Activated T-helper 17 cell treated with anti-CD3 and anti-CD28 coated beads, Interleukin-2, amount 50 U/mL, for 72 hours (primary cell): ENCODE results near the gene ZNF366. TPM values are rescaled to one million over a fixed set of nuclear protein-coding genes. Genes with fewer than 3 reads are reported as not detected.
"Not testable (repeated sequence)": the region's sequence is repeated elsewhere in the genome, so short reads cannot be mapped to it uniquely, and the experiment has no call there.

Experiments used
- ATAC-seq: fragments of 150-1000 bp; cut with Tn5 transposase; replicated peaks from 2 replicates; pipeline ENCODE4 v1.10.0; 2021; ENCODE audit warnings: mild to moderate bottlenecking, moderate library complexity
- H3K27ac Mint-ChIP-seq: one replicate; pipeline ENCODE4 v1.8.0; 2022; ENCODE audit warnings: mixed read lengths
- H3K27me3 Mint-ChIP-seq: one replicate; pipeline ENCODE4 v1.8.0; 2022; ENCODE audit warnings: mixed read lengths
- H3K36me3 Mint-ChIP-seq: one replicate; pipeline ENCODE4 v1.8.0; 2022; ENCODE audit warnings: low read depth, mild to moderate bottlenecking, mixed read lengths
- H3K4me1 Mint-ChIP-seq: one replicate; pipeline ENCODE4 v1.8.0; 2022; ENCODE audit warnings: mixed read lengths
- H3K4me3 Mint-ChIP-seq: one replicate; pipeline ENCODE4 v1.8.0; 2022; ENCODE audit warnings: mild to moderate bottlenecking, mixed read lengths
- H3K9me3 Mint-ChIP-seq: one replicate; pipeline ENCODE4 v1.8.0; 2022; ENCODE audit warnings: mixed read lengths
- total RNA-seq, 2 donors: library from RNA; stranded (reverse); gene quantifications; one replicate each; pipeline ENCODE4 v1.2.3, GENCODE V29; 2022

ZNF366 gene
- total RNA-seq, 2 donors from 2014 or later = not detected

DNA sequence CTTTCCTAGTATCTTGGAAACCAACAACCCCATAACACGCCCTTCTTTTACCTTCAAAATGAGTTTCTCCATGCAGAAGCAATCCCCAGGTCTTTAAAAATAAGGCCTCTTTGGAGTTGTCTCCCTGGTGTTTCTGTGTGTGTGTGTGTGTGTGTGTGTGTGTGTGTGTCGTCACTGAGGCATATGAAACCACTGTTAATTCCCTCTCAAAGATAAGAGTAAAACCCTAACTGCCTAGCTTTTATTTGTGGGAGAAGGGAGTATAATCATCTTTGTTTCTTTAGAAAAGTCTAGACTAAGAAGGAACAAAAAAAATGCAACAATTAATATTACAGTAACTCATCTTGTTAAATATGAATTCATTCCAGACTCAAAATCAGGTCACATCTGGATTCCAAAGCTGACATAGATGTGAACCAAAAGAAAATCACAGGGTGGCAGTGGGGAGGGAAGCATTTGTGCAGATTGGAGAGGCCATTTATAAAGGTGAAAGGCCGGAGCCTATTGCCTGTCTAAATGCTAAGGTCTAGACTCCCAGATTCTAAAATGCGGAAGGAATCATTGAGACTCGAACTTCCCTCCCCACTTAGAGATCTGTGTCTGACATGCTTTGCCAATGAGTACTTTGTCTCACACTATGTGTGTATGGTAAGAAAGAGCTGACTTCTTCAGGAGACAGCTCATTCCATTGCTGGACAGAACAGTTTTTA lies 91.4 kb downstream of the ZNF366 start:
- no peaks in the 10 kb centered on the region for H3K9me3 Mint-ChIP-seq
- no peaks in the 10 kb centered on the region for H3K4me1 Mint-ChIP-seq
- peaks cover 3% of the 10 kb centered on the region for H3K27me3 Mint-ChIP-seq
- no peak for ATAC-seq
- no peak overlapping the region for H3K27ac Mint-ChIP-seq
- H3K4me3 Mint-ChIP-seq = no peak overlapping the region
- no peaks in the 10 kb centered on the region for H3K36me3 Mint-ChIP-seq

- H3K9me3 Mint-ChIP-seq = no peaks in the 10 kb centered on the region
- H3K36me3 Mint-ChIP-seq = no peaks in the 10 kb centered on the region
- peaks cover 5% of the 10 kb centered on the region for H3K27me3 Mint-ChIP-seq
- H3K4me1 Mint-ChIP-seq = no peaks in the 10 kb centered on the region
- H3K4me3 Mint-ChIP-seq = no peak overlapping the region
- ATAC-seq = no peak
- no peak overlapping the region for H3K27ac Mint-ChIP-seq
These were observed 94.7 kb downstream of the ZNF366 start for GRCh38 chr5:72412283-72413055.

DNA sequence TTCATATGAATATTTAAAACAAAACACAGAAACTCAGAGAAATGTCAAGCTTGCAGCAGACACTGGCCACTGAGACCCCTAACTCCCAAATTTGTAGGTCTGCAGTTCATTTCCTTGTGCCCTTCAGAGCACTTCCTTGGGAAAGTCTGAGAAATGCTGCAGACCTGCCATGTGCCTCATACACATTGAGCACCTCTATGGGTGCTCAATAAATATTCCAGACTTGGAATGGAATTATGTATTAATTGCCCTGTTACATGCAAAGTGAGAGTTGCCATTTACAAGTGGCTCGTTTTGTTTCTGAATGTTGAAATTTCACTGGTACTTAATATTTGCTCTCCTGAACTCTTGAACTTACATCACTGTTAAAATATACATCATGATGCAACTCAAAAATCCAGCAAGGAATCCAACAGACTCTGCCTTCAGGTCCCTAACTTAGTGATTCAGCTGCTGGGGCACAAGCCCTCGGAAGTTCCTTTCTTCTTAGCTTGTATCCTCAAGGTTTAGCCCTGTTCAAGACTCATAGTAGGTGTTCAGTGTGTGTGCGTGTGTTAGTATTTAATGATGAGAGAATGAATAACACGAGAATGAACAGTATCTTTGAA lies 96.4 kb downstream of the ZNF366 start:
- Mint-ChIP-seq H3K4me3 (no peak overlapping the region), H3K27me3 (peaks cover 5% of the 10 kb centered on the region), H3K27ac (no peak overlapping the region), H3K9me3 (no peaks in the 10 kb centered on the region), H3K36me3 (no peaks in the 10 kb centered on the region), H3K4me1 (no peaks in the 10 kb centered on the region)
- ATAC-seq = no peak

- Mint-ChIP-seq H3K27ac (no peak overlapping the region), H3K4me1 (no peaks in the 10 kb centered on the region), H3K4me3 (no peak overlapping the region), H3K27me3 (peaks cover 6% of the 10 kb centered on the region), H3K9me3 (no peaks in the 10 kb centered on the region), H3K36me3 (no peaks in the 10 kb centered on the region)
- ATAC-seq = no peak
These were observed 98.6 kb downstream of the ZNF366 start for GRCh38 chr5:72408603-72409002.

- peaks cover 6% of the 10 kb centered on the region for H3K27me3 Mint-ChIP-seq
- no peaks in the 10 kb centered on the region for H3K36me3 Mint-ChIP-seq
- H3K27ac Mint-ChIP-seq = no peak overlapping the region
- no peak overlapping the region for H3K4me3 Mint-ChIP-seq
- ATAC-seq = no peak
- no peaks in the 10 kb centered on the region for H3K4me1 Mint-ChIP-seq
- no peaks in the 10 kb centered on the region for H3K9me3 Mint-ChIP-seq
These were observed 99.1 kb downstream of the ZNF366 start for GRCh38 chr5:72408127-72408526.

DNA sequence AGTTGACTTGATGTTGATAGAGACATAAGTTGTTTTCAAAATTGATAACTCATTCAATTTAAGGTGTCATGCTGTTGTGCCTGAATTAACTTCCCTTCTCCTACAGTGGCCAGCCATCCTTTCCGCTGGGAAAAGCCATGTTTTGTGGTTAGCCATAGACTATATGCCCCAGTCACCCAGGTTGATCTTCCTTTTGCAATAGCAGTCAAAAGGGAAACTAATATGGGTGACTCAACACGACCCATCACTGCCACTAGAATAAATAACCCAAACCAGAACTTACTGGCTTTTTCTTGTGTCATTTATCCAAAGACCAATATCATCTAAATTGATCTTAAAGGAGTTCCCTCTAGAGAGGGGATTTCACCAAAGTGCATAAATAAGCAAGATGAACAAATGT lies 99.7 kb downstream of the ZNF366 start:
- ATAC-seq = no peak
- Mint-ChIP-seq H3K36me3 (no peaks in the 10 kb centered on the region), H3K27ac (no peak overlapping the region), H3K4me3 (no peak overlapping the region), H3K27me3 (peaks cover 6% of the 10 kb centered on the region), H3K9me3 (no peaks in the 10 kb centered on the region), H3K4me1 (no peaks in the 10 kb centered on the region)

DNA sequence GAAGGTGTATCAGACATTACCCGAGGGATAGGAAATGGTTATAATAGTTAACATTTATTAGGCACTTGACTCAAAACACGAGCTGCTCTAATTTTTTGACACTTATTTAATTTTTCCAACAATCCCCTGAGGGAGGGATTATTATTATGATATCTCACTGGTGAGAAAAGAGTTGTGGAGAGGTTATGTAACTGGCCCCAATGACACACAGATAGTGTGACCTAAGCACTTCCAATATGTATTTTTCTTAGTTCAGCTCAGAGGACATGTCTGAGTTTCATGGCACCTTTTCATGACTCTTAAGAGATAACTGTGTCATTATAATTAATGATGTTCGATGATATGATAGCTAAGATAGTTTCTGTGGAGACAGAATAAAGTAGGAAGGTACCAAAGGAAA lies 100.1 kb downstream of the ZNF366 start:
- no peak overlapping the region for H3K4me3 Mint-ChIP-seq
- H3K27ac Mint-ChIP-seq = no peak overlapping the region
- H3K4me1 Mint-ChIP-seq = no peaks in the 10 kb centered on the region
- ATAC-seq = no peak
- no peaks in the 10 kb centered on the region for H3K36me3 Mint-ChIP-seq
- peaks cover 8% of the 10 kb centered on the region for H3K27me3 Mint-ChIP-seq
- peaks cover 1% of the 10 kb centered on the region for H3K9me3 Mint-ChIP-seq

DNA sequence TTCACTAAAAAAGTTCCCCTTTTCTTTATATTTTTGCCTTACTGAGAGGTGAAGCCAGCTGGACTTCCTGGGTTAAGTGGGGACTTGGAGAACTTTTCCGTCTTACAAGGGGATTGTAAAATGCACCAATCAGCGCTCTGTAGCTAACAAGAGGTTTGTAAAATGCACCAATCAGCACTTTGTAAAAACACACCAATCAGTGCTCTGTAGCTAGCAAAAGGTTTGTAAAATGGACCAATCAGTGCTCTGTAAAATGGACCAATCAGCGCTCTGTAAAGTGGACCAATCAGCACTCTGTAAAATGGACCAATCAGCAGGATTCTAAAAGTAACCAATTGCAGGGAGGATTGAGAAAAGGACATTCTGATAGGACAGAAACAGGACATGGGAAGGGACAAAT lies 102.4 kb downstream of the ZNF366 start:
- not testable (repeated sequence) for ATAC-seq, H3K36me3 Mint-ChIP-seq, H3K4me3 Mint-ChIP-seq, H3K27ac Mint-ChIP-seq, H3K4me1 Mint-ChIP-seq, H3K9me3 Mint-ChIP-seq
- H3K27me3 Mint-ChIP-seq = peaks cover 15% of the 10 kb centered on the region

- peaks cover 16% of the 10 kb centered on the region for H3K27me3 Mint-ChIP-seq
- H3K4me3 Mint-ChIP-seq = no peak overlapping the region
- ATAC-seq = no peak
- H3K4me1 Mint-ChIP-seq = no peaks in the 10 kb centered on the region
- peaks cover 9% of the 10 kb centered on the region for H3K9me3 Mint-ChIP-seq
- H3K27ac Mint-ChIP-seq = no peak overlapping the region
- H3K36me3 Mint-ChIP-seq = no peaks in the 10 kb centered on the region
These were observed 104.1 kb downstream of the ZNF366 start for GRCh38 chr5:72402959-72403628.

DNA sequence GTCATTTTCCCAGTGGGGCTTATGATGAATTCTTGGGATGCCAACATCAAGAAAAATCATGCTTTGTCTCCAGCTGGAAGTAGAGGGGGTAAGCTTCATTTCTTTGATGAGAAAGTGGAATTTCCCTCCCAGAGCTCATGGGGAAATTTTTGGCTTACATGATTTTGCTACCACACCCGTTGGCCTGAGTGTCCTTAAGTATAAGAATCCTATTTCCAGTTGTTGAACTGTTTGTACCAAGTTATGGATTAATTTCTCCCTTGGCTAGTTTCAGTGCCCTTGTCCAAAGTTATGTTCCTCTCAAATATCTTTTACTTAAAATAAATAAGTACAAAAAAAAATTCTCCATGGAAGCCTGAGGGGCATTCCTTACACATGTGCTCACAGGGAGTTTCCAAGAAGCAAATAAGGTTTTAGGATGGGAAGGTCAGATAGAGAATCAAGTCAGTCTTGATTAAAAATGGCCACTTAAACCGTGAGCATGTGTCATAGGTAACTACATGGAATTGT lies 104.8 kb downstream of the ZNF366 start:
- no peaks in the 10 kb centered on the region for H3K4me1 Mint-ChIP-seq
- no peak overlapping the region for H3K4me3 Mint-ChIP-seq
- peaks cover 9% of the 10 kb centered on the region for H3K9me3 Mint-ChIP-seq
- no peaks in the 10 kb centered on the region for H3K36me3 Mint-ChIP-seq
- no peak for ATAC-seq
- peaks cover 21% of the 10 kb centered on the region for H3K27me3 Mint-ChIP-seq
- H3K27ac Mint-ChIP-seq = no peak overlapping the region

GRCh38 chr5:72400950-72401349 lies 106.3 kb downstream of the ZNF366 start:
- no peak overlapping the region for H3K4me3 Mint-ChIP-seq
- peaks cover 9% of the 10 kb centered on the region for H3K9me3 Mint-ChIP-seq
- no peak for ATAC-seq
- peaks cover 26% of the 10 kb centered on the region for H3K27me3 Mint-ChIP-seq
- H3K27ac Mint-ChIP-seq = no peak overlapping the region
- H3K36me3 Mint-ChIP-seq = no peaks in the 10 kb centered on the region
- no peaks in the 10 kb centered on the region for H3K4me1 Mint-ChIP-seq

DNA sequence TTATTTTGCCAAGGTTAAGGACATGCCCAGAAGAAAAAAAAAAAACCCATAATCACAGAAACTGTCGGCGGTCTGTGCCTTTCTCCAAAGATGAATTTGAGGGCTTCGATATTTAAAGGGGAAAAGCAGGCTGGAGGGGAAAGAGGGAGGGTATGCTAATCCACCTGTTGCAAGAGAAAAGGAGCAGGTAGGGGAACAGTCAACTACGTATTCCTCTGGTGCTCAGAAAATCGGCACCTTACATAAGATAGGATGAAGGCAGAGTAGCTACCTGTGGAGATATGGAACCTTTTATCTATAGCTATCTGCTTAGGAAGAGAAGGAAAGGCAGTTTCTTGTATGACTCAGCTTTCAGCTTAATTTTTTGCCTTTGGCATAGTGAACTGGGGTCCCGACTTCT lies 109.4 kb downstream of the ZNF366 start:
- Mint-ChIP-seq H3K9me3 (peaks cover 9% of the 10 kb centered on the region), H3K4me3 (no peak overlapping the region), H3K36me3 (no peaks in the 10 kb centered on the region), H3K27ac (no peak overlapping the region), H3K4me1 (no peaks in the 10 kb centered on the region), H3K27me3 (peaks cover 41% of the 10 kb centered on the region)
- no peak for ATAC-seq

DNA sequence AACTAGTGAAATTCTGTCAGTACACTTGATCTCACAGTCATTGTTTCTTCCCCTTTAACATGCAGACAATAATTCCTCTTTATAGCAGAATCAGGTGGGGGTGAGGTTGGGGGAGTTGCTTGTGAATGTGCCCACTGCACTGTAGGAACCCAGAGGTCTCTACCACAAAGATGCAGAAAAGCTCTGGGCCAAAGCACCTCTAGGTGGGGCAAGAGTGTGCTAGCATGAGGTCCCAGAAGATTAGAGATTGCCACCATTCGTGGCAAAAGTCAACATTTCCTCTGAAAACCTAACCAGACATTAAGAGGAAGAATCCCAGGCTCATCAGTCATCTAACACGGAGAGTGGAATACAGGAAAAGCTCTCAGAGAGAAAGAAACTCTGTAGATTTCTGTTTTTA lies 112.5 kb downstream of the ZNF366 start:
- no peaks in the 10 kb centered on the region for H3K4me1 Mint-ChIP-seq
- H3K4me3 Mint-ChIP-seq = no peak overlapping the region
- no peaks in the 10 kb centered on the region for H3K9me3 Mint-ChIP-seq
- H3K27me3 Mint-ChIP-seq = peaks cover 31% of the 10 kb centered on the region
- ATAC-seq = no peak
- H3K36me3 Mint-ChIP-seq = no peaks in the 10 kb centered on the region
- no peak overlapping the region for H3K27ac Mint-ChIP-seq

GRCh38 chr5:72393052-72393451 lies 114.2 kb downstream of the ZNF366 start:
- no peaks in the 10 kb centered on the region for H3K9me3 Mint-ChIP-seq
- no peak overlapping the region for H3K4me3 Mint-ChIP-seq
- no peaks in the 10 kb centered on the region for H3K36me3 Mint-ChIP-seq
- H3K4me1 Mint-ChIP-seq = no peaks in the 10 kb centered on the region
- peaks cover 41% of the 10 kb centered on the region for H3K27me3 Mint-ChIP-seq
- H3K27ac Mint-ChIP-seq = no peak overlapping the region
- no peak for ATAC-seq
